ENCODE measurements around the gene GATA3.

GATA3 gene

GRCh38 chr10:8100366-8100765 lies 45.9 kb downstream of the GATA3 start:
- Histone ChIP-seq H3K27me3 (replicated peaks; ENCODE audit: control insufficient read depth, insufficient read depth, low read length) (no peaks in the 10 kb centered on the region), H3K4me3 (replicated peaks; ENCODE audit: low read depth, low read length) (no peak overlapping the region), H3K36me3 (ENCODE audit: control insufficient read depth, insufficient read depth, low read length) (no peaks in the 10 kb centered on the region)
- DNase-seq (ENCODE audit: extremely low read depth, insufficient read length), result no peak
- TF ChIP-seq CTCF (IDR thresholded peaks at IDR 0.05; ENCODE audit: insufficient read depth, low read length, poor library complexity, severe bottlenecking), result no peak

- Histone ChIP-seq H3K4me3 (replicated peaks; ENCODE audit: low read depth, low read length) (no peak overlapping the region), H3K27me3 (replicated peaks; ENCODE audit: control insufficient read depth, insufficient read depth, low read length) (no peaks in the 10 kb centered on the region), H3K36me3 (ENCODE audit: control insufficient read depth, insufficient read depth, low read length) (no peaks in the 10 kb centered on the region)
- TF ChIP-seq CTCF (IDR thresholded peaks at IDR 0.05; ENCODE audit: insufficient read depth, low read length, poor library complexity, severe bottlenecking), result no peak
- DNase-seq (ENCODE audit: extremely low read depth, insufficient read length), result peak; percentile 52
These were observed 48.4 kb downstream of the GATA3 start for GRCh38 chr10:8102708-8103401.

GRCh38 chr10:8103543-8103942 lies 49.1 kb downstream of the GATA3 start:
- Histone ChIP-seq H3K27me3 (replicated peaks; ENCODE audit: control insufficient read depth, insufficient read depth, low read length) (no peaks in the 10 kb centered on the region), H3K4me3 (replicated peaks; ENCODE audit: low read depth, low read length) (no peak overlapping the region), H3K36me3 (ENCODE audit: control insufficient read depth, insufficient read depth, low read length) (no peaks in the 10 kb centered on the region)
- DNase-seq (ENCODE audit: extremely low read depth, insufficient read length), result no peak
- no peak for TF ChIP-seq CTCF (IDR thresholded peaks at IDR 0.05; ENCODE audit: insufficient read depth, low read length, poor library complexity, severe bottlenecking)

- no peak overlapping the region for H3K4me3 ChIP-seq (replicated peaks; ENCODE audit: low read depth, low read length)
- TF ChIP-seq CTCF (IDR thresholded peaks at IDR 0.05; ENCODE audit: insufficient read depth, low read length, poor library complexity, severe bottlenecking), result no peak
- H3K27me3 ChIP-seq (replicated peaks; ENCODE audit: control insufficient read depth, insufficient read depth, low read length), result no peaks in the 10 kb centered on the region
- DNase-seq (ENCODE audit: extremely low read depth, insufficient read length), result no peak
- H3K36me3 ChIP-seq (ENCODE audit: control insufficient read depth, insufficient read depth, low read length), result no peaks in the 10 kb centered on the region
These were observed 49.5 kb downstream of the GATA3 start for GRCh38 chr10:8104005-8104404.

GRCh38 chr10:8104721-8105120 lies 50.2 kb downstream of the GATA3 start:
- no peaks in the 10 kb centered on the region for H3K27me3 ChIP-seq (replicated peaks; ENCODE audit: control insufficient read depth, insufficient read depth, low read length)
- no peak for TF ChIP-seq CTCF (IDR thresholded peaks at IDR 0.05; ENCODE audit: insufficient read depth, low read length, poor library complexity, severe bottlenecking)
- H3K4me3 ChIP-seq (replicated peaks; ENCODE audit: low read depth, low read length), result no peak overlapping the region
- DNase-seq (ENCODE audit: extremely low read depth, insufficient read length), result no peak
- H3K36me3 ChIP-seq (ENCODE audit: control insufficient read depth, insufficient read depth, low read length), result no peaks in the 10 kb centered on the region

- TF ChIP-seq CTCF (IDR thresholded peaks at IDR 0.05; ENCODE audit: insufficient read depth, low read length, poor library complexity, severe bottlenecking), result no peak
- Histone ChIP-seq H3K4me3 (replicated peaks; ENCODE audit: low read depth, low read length) (no peak overlapping the region), H3K36me3 (ENCODE audit: control insufficient read depth, insufficient read depth, low read length) (no peaks in the 10 kb centered on the region), H3K27me3 (replicated peaks; ENCODE audit: control insufficient read depth, insufficient read depth, low read length) (no peaks in the 10 kb centered on the region)
- no peak for DNase-seq (ENCODE audit: extremely low read depth, insufficient read length)
These were observed 51.4 kb downstream of the GATA3 start for GRCh38 chr10:8105932-8106331.

All from GM06990 (cell line).